Hematopoietic multipotent progenitor cell treated with erythropoietin and hydrocortisone succinate and interleukin-3 and kit ligand, for 15 days (in vitro differentiated cells): Measurements from ENCODE around the gene GPR78.

Source experiments
- DNase-seq: peaks from one replicate; pipeline ENCODE4 v3.0.0-alpha.2; 2015; ENCODE audit warnings: low spot score

The GPR78 gene

GRCh38 chr4:8547108-8547911 is 32.9 kb upstream of the GPR78 start:
- no peak for DNase-seq

DNA sequence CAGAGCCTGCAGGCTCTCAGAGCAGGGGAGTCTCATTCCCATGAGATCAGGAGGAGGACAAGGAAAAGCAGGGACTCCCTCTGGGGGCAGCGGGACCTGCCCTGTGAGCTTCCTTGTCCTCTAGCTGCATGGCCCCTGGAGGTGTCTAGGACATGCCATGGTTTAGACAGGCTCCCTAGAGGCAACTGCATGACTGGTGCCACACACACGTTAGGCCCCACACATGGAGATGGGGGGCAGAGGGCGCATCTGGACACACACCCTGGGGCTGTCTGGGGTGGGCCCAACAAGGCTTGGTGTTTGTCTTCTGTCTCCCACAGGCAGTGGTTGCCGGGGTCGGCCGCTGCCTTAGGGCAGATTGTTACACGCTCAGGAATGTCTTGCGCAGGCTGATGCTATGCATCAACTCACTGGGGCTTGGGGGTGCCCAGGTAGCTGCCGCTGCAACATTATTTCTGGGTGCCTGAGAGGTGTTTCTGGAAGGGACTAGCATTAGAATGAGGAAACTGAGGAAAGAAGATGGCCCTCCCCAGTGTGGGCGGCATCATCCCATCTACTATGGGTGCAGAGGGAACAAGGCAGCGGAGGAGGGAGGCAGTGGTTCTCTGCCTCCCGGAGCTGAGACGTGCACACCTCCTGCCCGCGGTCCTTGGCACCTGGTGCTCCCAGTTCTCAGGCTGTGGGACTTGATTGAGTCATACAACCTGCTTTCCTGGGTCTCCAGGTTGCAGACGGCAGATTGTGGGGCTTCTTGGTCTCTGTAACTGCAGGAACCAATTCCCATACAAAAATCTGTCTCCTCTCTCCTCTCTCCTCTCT is 32.1 kb upstream of the GPR78 start:
- no peak for DNase-seq

- DNase-seq: no peak
Observed at GRCh38 chr4:8548731-8549351, 31.4 kb upstream of the GPR78 start.

DNA sequence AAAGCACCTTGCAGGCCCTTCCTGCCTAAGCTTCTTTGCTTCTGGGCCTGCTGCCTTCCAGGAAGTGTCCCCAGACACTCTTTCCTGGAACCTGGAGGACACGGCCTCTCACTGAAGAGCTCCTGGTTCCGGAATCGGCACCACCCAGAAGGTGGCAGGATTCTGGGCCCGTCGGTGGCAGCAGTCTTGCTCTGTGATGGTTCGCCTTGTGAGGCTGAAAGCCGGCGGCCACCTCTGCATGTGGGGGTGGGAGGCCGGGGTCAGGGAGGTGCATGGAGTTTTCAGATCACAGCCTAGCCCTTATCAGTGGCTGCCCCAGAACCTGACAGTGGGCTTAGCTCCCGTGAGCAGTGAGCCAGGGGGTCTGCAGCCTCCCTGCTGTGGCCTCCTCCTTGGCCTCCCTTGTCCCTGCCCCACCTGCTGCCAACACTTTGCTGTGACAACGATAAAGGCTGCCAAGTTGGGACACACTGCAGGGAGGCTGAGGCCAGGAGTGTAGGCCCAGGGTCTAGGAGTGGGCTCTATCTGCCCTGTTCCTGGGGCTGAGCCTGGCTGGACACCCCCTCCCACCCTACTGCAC is 30.8 kb upstream of the GPR78 start:
- DNase-seq: no peak

GRCh38 chr4:8550691-8551090 is 29.5 kb upstream of the GPR78 start:
- no peak for DNase-seq

GRCh38 chr4:8552024-8552423 is 28.2 kb upstream of the GPR78 start:
- DNase-seq: no peak

DNA sequence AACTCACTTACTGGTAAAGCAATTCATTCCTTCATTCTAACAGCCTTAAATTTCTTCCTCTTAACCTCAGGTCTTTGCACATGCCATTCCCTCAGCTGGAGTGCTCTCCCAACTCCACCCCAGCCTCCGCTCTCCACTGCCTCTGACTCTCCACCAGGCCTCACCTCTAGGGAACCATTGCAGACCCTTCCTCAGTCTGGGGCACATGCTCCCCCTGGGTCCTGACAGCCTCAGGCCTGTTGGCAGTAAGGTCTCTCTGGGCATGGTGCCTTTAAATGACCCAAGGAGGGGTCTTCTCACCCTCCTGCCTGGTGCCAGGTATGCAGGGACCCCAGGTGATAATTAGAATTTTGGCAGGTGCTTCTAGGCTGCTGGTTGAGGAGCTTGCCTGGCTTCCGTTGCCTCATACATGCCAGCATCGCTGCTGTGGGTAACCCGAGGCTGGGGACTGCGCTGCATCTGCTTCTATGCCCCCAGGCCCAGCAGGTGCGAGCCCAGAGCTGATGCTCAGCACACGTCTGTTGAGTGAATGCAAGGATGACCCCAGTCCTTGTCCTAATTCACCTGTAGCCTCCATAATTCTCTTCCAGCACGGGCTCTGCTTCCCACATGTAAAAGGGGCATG is 27.5 kb upstream of the GPR78 start:
- DNase-seq: no peak

- no peak for DNase-seq
Observed at GRCh38 chr4:8553216-8553615, 27.0 kb upstream of the GPR78 start.

- no peak for DNase-seq
Observed at GRCh38 chr4:8553991-8554405, 26.2 kb upstream of the GPR78 start.

- no peak for DNase-seq
Observed at GRCh38 chr4:8554555-8555100, 25.6 kb upstream of the GPR78 start.

- no peak for DNase-seq
Observed at GRCh38 chr4:8555716-8556115, 24.5 kb upstream of the GPR78 start.

DNA sequence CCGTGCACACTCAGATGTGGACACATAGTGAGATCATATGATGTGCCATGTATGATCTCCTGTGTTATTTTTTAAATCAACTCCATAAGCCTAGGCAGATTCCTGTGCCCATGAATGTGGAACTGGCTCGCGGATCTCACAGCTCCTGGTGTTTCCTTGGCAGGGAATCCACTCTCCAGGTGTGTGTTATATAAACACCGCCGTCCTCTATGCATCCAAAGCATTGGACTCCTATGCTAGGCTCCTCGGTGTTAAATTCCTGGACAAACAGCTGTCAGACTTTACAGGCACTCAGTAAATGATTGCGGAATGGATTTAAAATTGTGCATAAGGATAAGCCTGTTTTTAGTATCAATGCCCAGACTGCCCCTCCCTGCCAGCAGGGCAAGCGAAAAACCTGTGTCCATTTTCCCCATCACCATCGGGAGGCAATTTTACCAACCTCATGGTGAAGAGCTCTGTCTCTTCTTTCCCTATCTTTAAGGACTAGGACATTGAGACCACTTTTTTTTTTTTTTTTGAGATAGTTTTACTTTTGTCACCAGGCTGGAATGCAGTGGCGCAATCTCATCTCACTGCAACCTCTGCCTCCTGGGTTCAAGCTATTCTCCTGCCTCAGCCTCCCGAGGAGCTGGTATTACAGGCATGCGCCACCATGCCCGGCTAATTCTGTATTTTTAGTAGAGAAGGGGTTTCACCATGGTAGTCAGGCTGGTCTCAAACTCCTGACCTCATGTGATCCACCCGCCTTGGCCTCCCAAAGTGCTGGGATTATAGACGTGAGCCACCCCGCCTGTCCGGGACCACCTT is 23.6 kb upstream of the GPR78 start:
- no peak for DNase-seq

- DNase-seq: no peak
Observed at GRCh38 chr4:8557151-8558076, 22.8 kb upstream of the GPR78 start.

- no peak for DNase-seq
Observed at GRCh38 chr4:8558080-8558960, 21.9 kb upstream of the GPR78 start.

GRCh38 chr4:8559011-8559410 is 21.2 kb upstream of the GPR78 start:
- DNase-seq: no peak

DNA sequence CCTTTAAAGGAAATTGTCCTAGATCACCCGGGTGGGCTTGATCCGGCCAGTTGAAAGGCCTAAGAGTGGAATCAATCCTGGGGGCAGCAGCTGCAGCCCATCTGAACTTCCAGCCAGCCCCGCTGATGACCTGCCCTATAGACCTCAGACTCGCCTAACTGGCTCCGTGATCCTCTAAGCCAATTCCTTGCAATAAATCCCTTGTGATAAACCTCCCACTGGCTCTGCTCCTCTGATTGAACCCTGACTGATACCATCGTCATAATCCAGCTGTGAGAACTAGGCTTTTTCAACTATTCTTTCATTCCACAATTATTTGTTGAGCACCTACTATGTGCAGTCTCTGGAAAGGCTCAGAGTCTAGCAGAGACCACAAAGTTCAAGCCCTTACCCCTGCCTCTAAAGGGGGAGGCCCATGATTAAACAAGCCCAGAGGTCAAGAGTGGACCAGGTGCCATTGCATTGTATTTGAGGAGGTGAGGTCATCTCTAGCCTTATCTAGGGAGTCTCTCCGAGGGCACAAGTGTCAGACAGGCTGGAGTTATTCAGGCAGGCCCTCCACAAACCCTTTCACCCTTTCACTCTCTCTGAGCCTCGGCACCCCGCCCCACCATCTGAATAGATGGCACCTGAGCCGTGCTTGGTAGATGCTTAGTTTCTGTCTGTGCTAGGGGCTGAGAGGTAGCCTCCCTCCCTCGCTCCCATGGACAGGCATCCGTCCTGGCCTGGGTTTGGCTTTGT is 20.5 kb upstream of the GPR78 start:
- no peak for DNase-seq

- DNase-seq: no peak
Observed at GRCh38 chr4:8560265-8561047, 19.7 kb upstream of the GPR78 start.
